SU-DHL-6 (cell line): ENCODE measurements around the gene JUNB.

Experiments
- H2AFZ ChIP-seq: fragments of 200-600 bp; sonication (generic); 2 replicates; pipeline ENCODE4 v1.6.1; 2014; ENCODE audit warnings: low read depth, mild to moderate bottlenecking, moderate library complexity, mixed read lengths, antibody characterized with exemption, low read length; ENCODE audit not compliant: severe bottlenecking
- H3F3A ChIP-seq: fragments of 200-600 bp; shearing (Covaris generic); 2 replicates; pipeline ENCODE4 v1.6.0; 2016; ENCODE audit warnings: antibody characterized with exemption, mild to moderate bottlenecking; ENCODE audit not compliant: insufficient read depth
- H3K27ac ChIP-seq: fragments of 200-600 bp; sonication (generic); 2 replicates; pipeline ENCODE4 v1.5.1; 2016; ENCODE audit warnings: low read depth, mild to moderate bottlenecking, low read length, moderate library complexity, mixed read lengths
- H3K27me3 ChIP-seq: fragments of 200-600 bp; sonication (generic), shearing (Covaris generic); 2 replicates; pipeline ENCODE4 v1.6.0; 2014; ENCODE audit warnings: mild to moderate bottlenecking, low read length
- H3K36me3 ChIP-seq: fragments of 200-600 bp; sonication (generic); 2 replicates; pipeline ENCODE4 v1.6.1; 2014; ENCODE audit warnings: mild to moderate bottlenecking, low read length, mixed read lengths
- H3K4me2 ChIP-seq: fragments of 300-600, 200-600 bp; shearing (Covaris generic), sonication (generic); 2 replicates; pipeline ENCODE4 v1.6.0; 2014; ENCODE audit warnings: low read length, low read depth, mild to moderate bottlenecking; ENCODE audit not compliant: poor library complexity, severe bottlenecking
- H3K4me3 ChIP-seq: fragments of 200-600 bp; sonication (generic); 2 replicates; pipeline ENCODE4 v1.5.1; 2014; ENCODE audit warnings: antibody characterized with exemption, low read length, mild to moderate bottlenecking, mixed read lengths; ENCODE audit not compliant: insufficient read depth, poor library complexity, severe bottlenecking
- H3K79me2 ChIP-seq: fragments of 200-600 bp; sonication (generic); 2 replicates; pipeline ENCODE4 v1.6.1; 2014; ENCODE audit warnings: mild to moderate bottlenecking, low read length, moderate library complexity; ENCODE audit not compliant: insufficient read depth
- H3K9ac ChIP-seq: fragments of 200-600 bp; sonication (generic); 2 replicates; pipeline ENCODE4 v1.7.0; 2014; ENCODE audit warnings: mild to moderate bottlenecking, low read length
- H3K9me2 ChIP-seq: fragments of 200-600 bp; sonication (generic); replicated peaks from 2 replicates; pipeline ENCODE4 v1.6.1; 2014; ENCODE audit warnings: low read length; ENCODE audit not compliant: insufficient read depth
- H3K9me3 ChIP-seq: fragments of 200-600 bp; sonication (generic); 2 replicates; pipeline ENCODE4 v1.6.1; 2014; ENCODE audit warnings: low read length, mixed read lengths; ENCODE audit not compliant: insufficient read depth
- H4K20me1 ChIP-seq: fragments of 200-600 bp; sonication (generic); 2 replicates; pipeline ENCODE4 v1.6.1; 2014; ENCODE audit warnings: low read depth, mild to moderate bottlenecking, antibody characterized with exemption, low read length, moderate library complexity, mixed read lengths
- EZH2phosphoT487 ChIP-seq: fragments of 200-600 bp; sonication (generic), shearing (Covaris generic); conservative IDR thresholded peaks from 2 replicates; pipeline ENCODE4 v1.6.1; 2018; ENCODE audit warnings: mild to moderate bottlenecking, antibody characterized with exemption, low read length, moderate library complexity, mixed read lengths
- TF ChIP-seq, protein P1 (sequence below): fragments of 200-600 bp; sonication (generic); IDR thresholded peaks from one replicate; pipeline ENCODE4 v1.5.1; 2017; ENCODE audit warnings: antibody characterized with exemption, mild to moderate bottlenecking, low read length, moderate library complexity; ENCODE audit not compliant: insufficient read depth, poor library complexity, severe bottlenecking

JUNB gene

DNA sequence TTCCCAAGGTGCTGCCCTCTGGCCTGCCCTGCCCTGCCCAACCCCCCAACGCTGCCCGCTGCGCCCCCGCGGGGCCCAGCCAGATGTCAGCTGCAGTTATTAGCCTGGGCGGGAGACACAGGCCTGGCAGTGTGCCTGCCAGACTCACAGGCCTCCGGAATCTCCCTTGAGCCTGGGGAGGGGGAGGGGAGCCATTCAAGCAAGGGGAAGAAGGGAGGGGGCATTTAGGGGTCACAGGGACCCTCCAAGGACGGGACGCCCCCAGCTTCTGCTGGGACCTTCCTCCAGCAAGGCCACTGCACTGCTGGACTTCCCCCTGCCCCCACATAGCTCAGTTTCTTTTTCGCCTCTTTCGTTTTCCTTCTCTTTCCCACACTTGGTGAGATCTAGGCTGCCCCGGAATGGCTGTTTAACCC lies 2.6 kb upstream of the JUNB start:
- Histone ChIP-seq H2AFZ (no peak overlapping the region), H3F3A (peaks cover 26% of the 10 kb centered on the region), H3K4me3 (no peak overlapping the region), H4K20me1 (no peaks in the 10 kb centered on the region), H3K9ac (no peak overlapping the region), H3K36me3 (no peaks in the 10 kb centered on the region), H3K27me3 (no peaks in the 10 kb centered on the region), H3K9me3 (no peaks in the 10 kb centered on the region), H3K9me2 (no peaks in the 10 kb centered on the region), H3K27ac (no peak overlapping the region), H3K79me2 (no peaks in the 10 kb centered on the region), H3K4me2 (no peak overlapping the region)
- TF ChIP-seq EZH2phosphoT487, result no peak
- TF ChIP-seq, protein P1, sequence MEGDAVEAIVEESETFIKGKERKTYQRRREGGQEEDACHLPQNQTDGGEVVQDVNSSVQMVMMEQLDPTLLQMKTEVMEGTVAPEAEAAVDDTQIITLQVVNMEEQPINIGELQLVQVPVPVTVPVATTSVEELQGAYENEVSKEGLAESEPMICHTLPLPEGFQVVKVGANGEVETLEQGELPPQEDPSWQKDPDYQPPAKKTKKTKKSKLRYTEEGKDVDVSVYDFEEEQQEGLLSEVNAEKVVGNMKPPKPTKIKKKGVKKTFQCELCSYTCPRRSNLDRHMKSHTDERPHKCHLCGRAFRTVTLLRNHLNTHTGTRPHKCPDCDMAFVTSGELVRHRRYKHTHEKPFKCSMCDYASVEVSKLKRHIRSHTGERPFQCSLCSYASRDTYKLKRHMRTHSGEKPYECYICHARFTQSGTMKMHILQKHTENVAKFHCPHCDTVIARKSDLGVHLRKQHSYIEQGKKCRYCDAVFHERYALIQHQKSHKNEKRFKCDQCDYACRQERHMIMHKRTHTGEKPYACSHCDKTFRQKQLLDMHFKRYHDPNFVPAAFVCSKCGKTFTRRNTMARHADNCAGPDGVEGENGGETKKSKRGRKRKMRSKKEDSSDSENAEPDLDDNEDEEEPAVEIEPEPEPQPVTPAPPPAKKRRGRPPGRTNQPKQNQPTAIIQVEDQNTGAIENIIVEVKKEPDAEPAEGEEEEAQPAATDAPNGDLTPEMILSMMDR, result no peak

DNA sequence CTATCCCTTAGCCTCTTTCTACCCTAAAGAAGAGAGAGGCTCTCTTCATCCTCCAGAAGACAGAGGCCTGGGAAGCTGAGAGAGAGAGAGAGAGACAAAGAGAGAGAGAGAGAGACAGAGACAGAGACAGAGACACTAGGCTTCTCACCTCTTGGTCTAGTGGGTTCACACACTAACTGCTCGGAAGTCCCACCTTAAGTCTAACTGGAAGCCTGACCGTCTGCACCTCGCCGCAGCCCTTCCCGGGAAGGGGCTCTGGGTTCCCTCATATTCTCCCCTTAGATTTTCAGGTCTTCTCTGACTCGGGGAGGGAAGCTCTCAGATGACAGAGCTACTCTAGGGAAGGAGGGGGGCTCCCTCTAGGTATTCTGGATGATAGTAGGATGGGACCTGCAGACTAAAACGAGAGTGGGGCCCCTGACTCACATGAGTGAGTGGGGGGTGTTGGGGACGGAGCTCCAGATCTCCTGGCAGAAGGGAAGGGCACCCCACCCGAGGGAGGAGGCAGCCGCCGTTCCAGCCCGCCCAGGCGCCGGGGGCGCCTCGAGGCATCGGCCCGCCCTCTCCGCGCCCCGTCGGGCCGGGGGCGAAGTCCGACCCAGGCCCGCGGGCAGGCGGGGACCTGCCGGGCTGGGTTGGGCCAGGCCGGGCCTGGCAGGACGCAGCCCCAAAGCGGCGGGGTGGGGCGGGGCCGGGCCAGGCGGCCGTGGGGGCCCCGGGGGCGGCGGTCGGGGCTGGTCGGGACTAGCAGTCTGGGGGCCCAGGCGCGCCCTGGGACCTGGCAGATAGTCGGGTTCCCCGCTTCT lies 2.0 kb upstream of the JUNB start:
- Histone ChIP-seq H3K9ac (peak overlapping the region; percentile 77; the same call in 1 of the 2 replicates), H3K9me2 (no peaks in the 10 kb centered on the region), H3K9me3 (no peaks in the 10 kb centered on the region), H4K20me1 (no peaks in the 10 kb centered on the region), H3K79me2 (no peaks in the 10 kb centered on the region), H3K4me3 (no peak overlapping the region), H3K27me3 (no peaks in the 10 kb centered on the region), H3K36me3 (no peaks in the 10 kb centered on the region), H2AFZ (no peak overlapping the region), H3K27ac (no peak overlapping the region), H3F3A (peaks cover 30% of the 10 kb centered on the region), H3K4me2 (peak overlapping the region; percentile 94)
- TF ChIP-seq, protein P1, result no peak
- TF ChIP-seq EZH2phosphoT487, result no peak

DNA sequence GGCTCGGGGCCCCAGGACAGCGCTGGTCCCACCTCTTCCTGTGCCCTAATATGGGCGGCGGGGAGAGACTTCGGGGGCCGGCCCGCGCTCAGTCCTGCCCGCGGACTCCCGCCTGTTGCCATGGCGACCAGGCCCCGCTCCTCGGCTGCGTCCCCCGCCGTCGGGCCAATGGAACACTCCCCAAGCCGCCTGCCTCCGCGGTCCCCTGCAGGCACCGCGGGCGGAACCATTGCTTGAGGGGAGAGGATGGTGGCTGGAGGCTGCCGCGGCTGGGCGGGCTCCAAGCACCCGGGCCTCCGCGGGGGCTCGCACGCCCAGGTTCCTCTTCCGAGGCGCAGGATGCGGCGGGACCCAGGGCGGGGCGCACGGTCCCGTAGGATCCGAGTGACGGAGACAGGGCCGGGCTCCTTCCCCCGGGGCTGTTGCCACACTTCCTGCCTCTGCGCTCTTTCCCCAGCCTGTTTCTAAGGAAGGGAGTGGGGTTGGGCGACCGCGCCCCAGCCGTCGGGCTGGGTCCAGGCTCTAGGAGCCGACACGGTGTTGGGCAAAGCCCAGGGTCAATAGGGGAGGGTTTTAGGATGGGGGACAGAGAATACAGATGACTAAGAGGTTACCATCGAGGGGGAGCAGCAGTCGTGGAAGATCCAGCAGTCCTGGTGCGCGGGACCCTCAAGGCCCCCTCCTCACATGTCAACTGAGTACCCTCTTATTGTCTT lies 1.2 kb upstream of the JUNB start:
- Histone ChIP-seq H3K36me3 (no peaks in the 10 kb centered on the region), H3K4me3 (peak overlapping the region; percentile 21), H2AFZ (peak overlapping the region; percentile 28), H3F3A (peaks cover 36% of the 10 kb centered on the region), H3K79me2 (no peaks in the 10 kb centered on the region), H3K27me3 (no peaks in the 10 kb centered on the region), H3K9ac (peak overlapping the region; percentile 77), H4K20me1 (no peaks in the 10 kb centered on the region), H3K27ac (no peak overlapping the region), H3K9me3 (no peaks in the 10 kb centered on the region), H3K4me2 (peak overlapping the region; percentile 94), H3K9me2 (no peaks in the 10 kb centered on the region)
- TF ChIP-seq, protein P1, result no peak
- no peak for TF ChIP-seq EZH2phosphoT487
